ENCODE results near the gene MCUB. TPM values are rescaled to one million over a fixed set of nuclear protein-coding genes. Genes with fewer than 3 reads are reported as not detected.
"Not testable (repeated sequence)": the region's sequence is repeated elsewhere in the genome, so short reads cannot be mapped to it uniquely, and the experiment has no call there.

The MCUB gene
- total and polyA plus RNA-seq, 2 donors = 41.2 to 62.3 TPM

GRCh38 chr4:109590905-109591304 lies 30.9 kb downstream of the MCUB start:
- Histone ChIP-seq H3K36me3 (ENCODE audit: control insufficient read depth in 2 of 2, insufficient read depth in 2 of 2, low read length in 1 of 2) (no peaks in the 10 kb centered on the region), H3K4me3 (ENCODE audit: low read length in 2 of 2) (no peak overlapping the region), H3K4me1 (ENCODE audit: control insufficient read depth in 2 of 2, insufficient read depth in 2 of 2, low read length in 2 of 2) (peaks cover 0 to 6% of the 10 kb centered on the region in 2 donors), H3K27me3 (ENCODE audit: control insufficient read depth in 2 of 2, insufficient read depth in 1 of 2, low read length in 1 of 2) (no peaks in the 10 kb centered on the region), H3K27ac (ENCODE audit: low read depth in 1 of 2, low read length in 1 of 2) (peak overlapping the region in 1 of 2 donors; percentile 14), H3K9me3 (ENCODE audit: control insufficient read depth in 2 of 2, insufficient read depth in 1 of 2, low read length in 1 of 2) (peaks cover 0 to 10% of the 10 kb centered on the region in 2 donors)
- DNase-seq (ENCODE audit: low read depth in 6 of 9, low spot score in 9 of 9) = peak in 3 of 9 donors; percentile 16 to 56 (median 26)
- WGBS = 6% methylated on average over 3 of the region's 3 CpGs

- DNase-seq (ENCODE audit: low read depth in 6 of 9, low spot score in 9 of 9) = no peak
- Histone ChIP-seq H3K36me3 (ENCODE audit: control insufficient read depth in 2 of 2, insufficient read depth in 2 of 2, low read length in 1 of 2) (no peaks in the 10 kb centered on the region), H3K4me1 (ENCODE audit: control insufficient read depth in 2 of 2, insufficient read depth in 2 of 2, low read length in 2 of 2) (peaks cover 0 to 6% of the 10 kb centered on the region in 2 donors), H3K4me3 (ENCODE audit: low read length in 2 of 2) (no peak overlapping the region), H3K27ac (ENCODE audit: low read depth in 1 of 2, low read length in 1 of 2) (no peak overlapping the region), H3K27me3 (ENCODE audit: control insufficient read depth in 2 of 2, insufficient read depth in 1 of 2, low read length in 1 of 2) (no peaks in the 10 kb centered on the region), H3K9me3 (ENCODE audit: control insufficient read depth in 2 of 2, insufficient read depth in 1 of 2, low read length in 1 of 2) (peaks cover 0 to 4% of the 10 kb centered on the region in 2 donors)
- 98% methylated on average over 1 of the region's 1 CpG for WGBS
These were observed 32.3 kb downstream of the MCUB start for GRCh38 chr4:109592367-109592766.

- not testable (repeated sequence) for H3K4me3 ChIP-seq (ENCODE audit: low read length in 2 of 2); H3K36me3 ChIP-seq (ENCODE audit: control insufficient read depth in 2 of 2, insufficient read depth in 2 of 2, low read length in 1 of 2); H3K4me1 ChIP-seq (ENCODE audit: control insufficient read depth in 2 of 2, insufficient read depth in 2 of 2, low read length in 2 of 2); H3K27ac ChIP-seq (ENCODE audit: low read depth in 1 of 2, low read length in 1 of 2); DNase-seq (ENCODE audit: low read depth in 6 of 9, low spot score in 9 of 9); H3K27me3 ChIP-seq (ENCODE audit: control insufficient read depth in 2 of 2, insufficient read depth in 1 of 2, low read length in 1 of 2); H3K9me3 ChIP-seq (ENCODE audit: control insufficient read depth in 2 of 2, insufficient read depth in 1 of 2, low read length in 1 of 2)
- 88% methylated on average over 3 of the region's 3 CpGs for WGBS
These were observed 35.1 kb downstream of the MCUB start for GRCh38 chr4:109595123-109595522.

- not testable (repeated sequence) for DNase-seq (ENCODE audit: low read depth in 6 of 9, low spot score in 9 of 9); H3K36me3 ChIP-seq (ENCODE audit: control insufficient read depth in 2 of 2, insufficient read depth in 2 of 2, low read length in 1 of 2)
- WGBS = 93% methylated on average over 5 of the region's 7 CpGs
These were observed 36.5 kb downstream of the MCUB start for GRCh38 chr4:109596420-109597085.

GRCh38 chr4:109599046-109599652 lies 39.1 kb downstream of the MCUB start:
- H3K9me3 ChIP-seq (ENCODE audit: control insufficient read depth in 2 of 2, insufficient read depth in 1 of 2, low read length in 1 of 2) = peaks cover 2 to 10% of the 10 kb centered on the region in 2 donors
- whole genome bisulfite sequencing = 58% methylated on average over 6 of the region's 6 CpGs
- peak in 1 of 9 donors; percentile 16 for DNase-seq (ENCODE audit: low read depth in 6 of 9, low spot score in 9 of 9)
- H3K27ac ChIP-seq (ENCODE audit: low read depth in 1 of 2, low read length in 1 of 2) = peak overlapping the region in 1 of 2 donors; percentile 52
- H3K36me3 ChIP-seq (ENCODE audit: control insufficient read depth in 2 of 2, insufficient read depth in 2 of 2, low read length in 1 of 2) = peaks cover 3 to 5% of the 10 kb centered on the region in 2 donors
- peaks cover 0 to 5% of the 10 kb centered on the region in 2 donors for H3K4me1 ChIP-seq (ENCODE audit: control insufficient read depth in 2 of 2, insufficient read depth in 2 of 2, low read length in 2 of 2)
- H3K27me3 ChIP-seq (ENCODE audit: control insufficient read depth in 2 of 2, insufficient read depth in 1 of 2, low read length in 1 of 2) = no peaks in the 10 kb centered on the region
- no peak overlapping the region for H3K4me3 ChIP-seq (ENCODE audit: low read length in 2 of 2)

More at GRCh38 chr4:109596420-109597085, 36.5 kb downstream of the MCUB start:
- not testable (repeated sequence) for H3K9me3 ChIP-seq (ENCODE audit: control insufficient read depth in 2 of 2, insufficient read depth in 1 of 2, low read length in 1 of 2); H3K27me3 ChIP-seq (ENCODE audit: control insufficient read depth in 2 of 2, insufficient read depth in 1 of 2, low read length in 1 of 2); H3K4me1 ChIP-seq (ENCODE audit: control insufficient read depth in 2 of 2, insufficient read depth in 2 of 2, low read length in 2 of 2); H3K4me3 ChIP-seq (ENCODE audit: low read length in 2 of 2); H3K27ac ChIP-seq (ENCODE audit: low read depth in 1 of 2, low read length in 1 of 2)

- Histone ChIP-seq H3K9me3 (ENCODE audit: control insufficient read depth in 2 of 2, insufficient read depth in 1 of 2, low read length in 1 of 2) (peaks cover 2 to 10% of the 10 kb centered on the region in 2 donors), H3K4me1 (ENCODE audit: control insufficient read depth in 2 of 2, insufficient read depth in 2 of 2, low read length in 2 of 2) (peaks cover 0 to 5% of the 10 kb centered on the region in 2 donors), H3K36me3 (ENCODE audit: control insufficient read depth in 2 of 2, insufficient read depth in 2 of 2, low read length in 1 of 2) (peaks cover 3 to 5% of the 10 kb centered on the region in 2 donors), H3K4me3 (ENCODE audit: low read length in 2 of 2) (no peak overlapping the region), H3K27me3 (ENCODE audit: control insufficient read depth in 2 of 2, insufficient read depth in 1 of 2, low read length in 1 of 2) (no peaks in the 10 kb centered on the region), H3K27ac (ENCODE audit: low read depth in 1 of 2, low read length in 1 of 2) (no peak overlapping the region)
- DNase-seq (ENCODE audit: low read depth in 6 of 9, low spot score in 9 of 9) = no peak
- WGBS = 97% methylated on average over 3 of the region's 3 CpGs
These were observed 40.4 kb downstream of the MCUB start for GRCh38 chr4:109600431-109600830.

GRCh38 chr4:109601336-109601735 lies 41.3 kb downstream of the MCUB start:
- no peak for DNase-seq (ENCODE audit: low read depth in 6 of 9, low spot score in 9 of 9)
- no peak overlapping the region for H3K4me3 ChIP-seq (ENCODE audit: low read length in 2 of 2)

GRCh38 chr4:109607976-109608375 lies 47.9 kb downstream of the MCUB start:
- H3K4me3 ChIP-seq (ENCODE audit: low read length in 2 of 2) = no peak overlapping the region
- no peak overlapping the region for H3K27ac ChIP-seq (ENCODE audit: low read depth in 1 of 2, low read length in 1 of 2)
- H3K27me3 ChIP-seq (ENCODE audit: control insufficient read depth in 2 of 2, insufficient read depth in 1 of 2, low read length in 1 of 2) = no peaks in the 10 kb centered on the region
- peaks cover under 1 to 19% of the 10 kb centered on the region in 2 donors for H3K9me3 ChIP-seq (ENCODE audit: control insufficient read depth in 2 of 2, insufficient read depth in 1 of 2, low read length in 1 of 2)
- peaks cover 5 to 7% of the 10 kb centered on the region in 2 donors for H3K36me3 ChIP-seq (ENCODE audit: control insufficient read depth in 2 of 2, insufficient read depth in 2 of 2, low read length in 1 of 2)
- no peak for DNase-seq (ENCODE audit: low read depth in 6 of 9, low spot score in 9 of 9)
- H3K4me1 ChIP-seq (ENCODE audit: control insufficient read depth in 2 of 2, insufficient read depth in 2 of 2, low read length in 2 of 2) = no peaks in the 10 kb centered on the region

More at GRCh38 chr4:109601336-109601735, 41.3 kb downstream of the MCUB start:
- Histone ChIP-seq H3K9me3 (ENCODE audit: control insufficient read depth in 2 of 2, insufficient read depth in 1 of 2, low read length in 1 of 2) (peaks cover 2 to 12% of the 10 kb centered on the region in 2 donors), H3K27me3 (ENCODE audit: control insufficient read depth in 2 of 2, insufficient read depth in 1 of 2, low read length in 1 of 2) (no peaks in the 10 kb centered on the region), H3K36me3 (ENCODE audit: control insufficient read depth in 2 of 2, insufficient read depth in 2 of 2, low read length in 1 of 2) (peaks cover 3 to 5% of the 10 kb centered on the region in 2 donors), H3K27ac (ENCODE audit: low read depth in 1 of 2, low read length in 1 of 2) (no peak overlapping the region), H3K4me1 (ENCODE audit: control insufficient read depth in 2 of 2, insufficient read depth in 2 of 2, low read length in 2 of 2) (peaks cover 0 to 5% of the 10 kb centered on the region in 2 donors)
- over 99% methylated on average over 2 of the region's 2 CpGs for WGBS

GRCh38 chr4:109608879-109609278 lies 48.8 kb downstream of the MCUB start:
- 98% methylated on average over 1 of the region's 1 CpG for WGBS

More at GRCh38 chr4:109608879-109609278, 48.8 kb downstream of the MCUB start:
- no peak for DNase-seq (ENCODE audit: low read depth in 6 of 9, low spot score in 9 of 9)
- Histone ChIP-seq H3K4me3 (ENCODE audit: low read length in 2 of 2) (no peak overlapping the region), H3K36me3 (ENCODE audit: control insufficient read depth in 2 of 2, insufficient read depth in 2 of 2, low read length in 1 of 2) (peaks cover 0 to 7% of the 10 kb centered on the region in 2 donors), H3K27ac (ENCODE audit: low read depth in 1 of 2, low read length in 1 of 2) (no peak overlapping the region), H3K9me3 (ENCODE audit: control insufficient read depth in 2 of 2, insufficient read depth in 1 of 2, low read length in 1 of 2) (peaks cover 0 to 12% of the 10 kb centered on the region in 2 donors), H3K27me3 (ENCODE audit: control insufficient read depth in 2 of 2, insufficient read depth in 1 of 2, low read length in 1 of 2) (no peaks in the 10 kb centered on the region), H3K4me1 (ENCODE audit: control insufficient read depth in 2 of 2, insufficient read depth in 2 of 2, low read length in 2 of 2) (no peaks in the 10 kb centered on the region)
